Keratinocyte (primary cell): ENCODE results near the gene MALL. TPM values are rescaled to one million over a fixed set of nuclear protein-coding genes. Genes with fewer than 3 reads are reported as not detected.

ENCODE experiments used
- DNase-seq: peaks from one replicate; pipeline ENCODE4 v3.0.0-alpha.2; 2011; ENCODE audit warnings: low read depth, missing footprints, low spot score
- FAIRE-seq: peaks from 2 replicates; lab custom pipeline; 2011; peaks lifted over from hg19 to GRCh38; lab: Jason Lieb, UNC
- H2AFZ ChIP-seq: 2 replicates; pipeline ENCODE4 v1.6.0; 2012; ENCODE audit warnings: low read length, control low read depth, inconsistent platforms; ENCODE audit not compliant: control insufficient read depth
- H3K27ac ChIP-seq: 2 replicates; pipeline ENCODE4 v1.5.1; 2011; ENCODE audit warnings: low read length; ENCODE audit not compliant: control insufficient read depth, insufficient read depth
- H3K27me3 ChIP-seq: 3 replicates; pipeline ENCODE4 v1.6.0; 2011; ENCODE audit warnings: low read length; ENCODE audit not compliant: control insufficient read depth, insufficient read depth; ENCODE audit errors: extremely low read depth
- H3K36me3 ChIP-seq, 2 experiments: 2 replicates in 1 of 2; 3 replicates in 1 of 2; pipeline ENCODE4 v1.5.1; 2011; ENCODE audit warnings: low read length in 2 of 2, mild to moderate bottlenecking in 1 of 2; ENCODE audit not compliant: control insufficient read depth in 2 of 2, insufficient read depth in 2 of 2; ENCODE audit errors: extremely low read depth in 1 of 2
- H3K4me1 ChIP-seq: 3 replicates; pipeline ENCODE4 v1.5.1; 2011; ENCODE audit warnings: low read length; ENCODE audit not compliant: control insufficient read depth, insufficient read depth; ENCODE audit errors: extremely low read depth
- H3K4me2 ChIP-seq: 3 replicates; pipeline ENCODE4 v1.6.0; 2011; ENCODE audit warnings: low read depth, low read length; ENCODE audit not compliant: control insufficient read depth, insufficient read depth; ENCODE audit errors: extremely low read depth
- H3K4me3 ChIP-seq, 3 experiments: fragments of 200-600 bp in 1 of 3; sonication (generic) in 1 of 3; 2 replicates in 2 of 3; 3 replicates in 1 of 3; pipeline ENCODE4 v1.5.1; 2011 to 2016; ENCODE audit warnings: low read length in 3 of 3, mild to moderate bottlenecking in 3 of 3, control low read depth in 2 of 3, inconsistent platforms in 1 of 3, low read depth in 1 of 3, mixed read lengths in 1 of 3, mixed run types in 1 of 3, moderate library complexity in 1 of 3; ENCODE audit not compliant: control insufficient read depth in 2 of 3, insufficient read depth in 2 of 3; ENCODE audit errors: extremely low read depth in 1 of 3
- H3K79me2 ChIP-seq: 2 replicates; pipeline ENCODE4 v1.6.0; 2012; ENCODE audit warnings: low read length; ENCODE audit not compliant: control insufficient read depth, insufficient read depth
- H3K9ac ChIP-seq: 3 replicates; pipeline ENCODE4 v1.6.0; 2011; ENCODE audit warnings: low read length; ENCODE audit not compliant: control insufficient read depth, insufficient read depth; ENCODE audit errors: extremely low read depth
- H3K9me1 ChIP-seq: 3 replicates; pipeline ENCODE4 v1.6.0; 2011; ENCODE audit warnings: low read length; ENCODE audit not compliant: control insufficient read depth, insufficient read depth; ENCODE audit errors: extremely low read depth
- H3K9me3 ChIP-seq: 2 replicates; pipeline ENCODE4 v1.5.1; 2012; ENCODE audit warnings: low read depth, low read length; ENCODE audit not compliant: control insufficient read depth
- H4K20me1 ChIP-seq: 3 replicates; pipeline ENCODE4 v1.6.0; 2011; ENCODE audit warnings: low read length; ENCODE audit not compliant: control insufficient read depth, insufficient read depth; ENCODE audit errors: extremely low read depth
- CTCF ChIP-seq, 3 experiments: IDR thresholded peaks in 1 of 3; conservative IDR thresholded peaks in 1 of 3; optimal IDR thresholded peaks in 1 of 3; 2 replicates in 2 of 3; 3 replicates in 1 of 3; pipeline versions ENCODE3 to v1.5.1; 2011; ENCODE audit warnings: low read length in 3 of 3, mild to moderate bottlenecking in 3 of 3, moderate library complexity in 2 of 3, control low read depth in 1 of 3, inconsistent platforms in 1 of 3; ENCODE audit not compliant: insufficient read depth in 2 of 3; ENCODE audit errors: extremely low read depth in 1 of 3
- EZH2 ChIP-seq: IDR thresholded peaks from one replicate; pipeline ENCODE4 v1.6.1; 2012; ENCODE audit warnings: inconsistent platforms, mild to moderate bottlenecking, low read length, moderate library complexity
- dilution Hi-C: fragments of 300-500 bp; cut with MboI; formaldehyde crosslinking; loops from one replicate; pipeline ENCODE4 v1.7.0; 2020; ENCODE audit warnings: low sequenced_read_pairs; ENCODE audit not compliant: extremely low pct_ligation_motif_present
- polyA plus RNA-seq, 5 experiments: library from polyadenylated mRNA; depleted of rRNA in 3 of 5; stranded (reverse) in 3 of 5; stranded (forward) in 1 of 5; unstranded in 1 of 5; fragments of >200 nt; gene quantifications; 1 replicate in 1 of 5; 2 replicates in 3 of 5; 3 replicates in 1 of 5; pipeline versions ENCODE4 v1.2.1 to v1.2.3, GENCODE V29; 2011 to 2012; ENCODE audit warnings: missing spikeins in 2 of 5, low read depth in 1 of 5, low replicate concordance in 1 of 5

MALL gene
- polyA plus RNA-seq, 1 donor (not counting 4 experiments of a cell fraction or from before 2014, with no cell fraction given) = 29.0 TPM

GRCh38 chr2:110107092-110108079, 8.2 kb downstream of the MALL start:
- Histone ChIP-seq H3K27me3 (no peaks in the 10 kb centered on the region), H3K9me1 (no peaks in the 10 kb centered on the region), H3K79me2 (peaks cover 77% of the 10 kb centered on the region), H3K9me3 (no peaks in the 10 kb centered on the region), H3K36me3 (peaks cover 0 to 15% of the 10 kb centered on the region in 2 experiments), H3K4me2 (peak overlapping the region; percentile 72), H3K4me3 (no peak overlapping the region), H3K4me1 (peaks cover 59% of the 10 kb centered on the region), H3K27ac (peak overlapping the region; percentile 81), H2AFZ (no peak overlapping the region), H4K20me1 (no peaks in the 10 kb centered on the region), H3K9ac (peak overlapping the region; percentile 74)
- TF ChIP-seq EZH2 = no peak
- no peak for TF ChIP-seq CTCF (optimal IDR thresholded peaks at IDR 0.05 in 1 of 3, IDR thresholded peaks at IDR 0.05 in 1 of 3, conservative IDR thresholded peaks at IDR 0.05 in 1 of 3; ENCODE audit: extremely low read depth in 1 of 3, insufficient read depth in 2 of 3, low read length in 3 of 3)
- no peak for DNase-seq
- dilution Hi-C loops = no loop called here
- FAIRE-seq = peak; percentile 26

- peak overlapping the region; percentile 74 for H3K9ac ChIP-seq
- peak overlapping the region; percentile 72 for H3K4me2 ChIP-seq
- no peak for FAIRE-seq
- peaks cover 70% of the 10 kb centered on the region for H3K79me2 ChIP-seq
- H3K4me3 ChIP-seq = peak overlapping the region in 1 of 3 experiments; percentile 38
- H3K36me3 ChIP-seq = peaks cover 0 to 15% of the 10 kb centered on the region in 2 experiments
- H3K9me1 ChIP-seq = no peaks in the 10 kb centered on the region
- H2AFZ ChIP-seq = peak overlapping the region; percentile 2
- dilution Hi-C loops = no loop called here
- no peaks in the 10 kb centered on the region for H4K20me1 ChIP-seq
- no peaks in the 10 kb centered on the region for H3K9me3 ChIP-seq
- TF ChIP-seq EZH2 (no peak), CTCF (optimal IDR thresholded peaks at IDR 0.05 in 1 of 3, IDR thresholded peaks at IDR 0.05 in 1 of 3, conservative IDR thresholded peaks at IDR 0.05 in 1 of 3; ENCODE audit: extremely low read depth in 1 of 3, insufficient read depth in 2 of 3, low read length in 3 of 3) (no peak)
- no peaks in the 10 kb centered on the region for H3K27me3 ChIP-seq
- no peak for DNase-seq
- peaks cover 66% of the 10 kb centered on the region for H3K4me1 ChIP-seq
- H3K27ac ChIP-seq = peak overlapping the region; percentile 81
Measured at GRCh38 chr2:110106642-110107041, 9.0 kb downstream of the MALL start.
